ENCODE data around the gene TNP2.

GRCh38 chr16:11290102-11290893, 21.2 kb upstream of the TNP2 start:
- TF ChIP-seq BHLHE40 (IDR thresholded peaks at IDR 0.05; ENCODE audit: borderline replicate concordance) (no peak), NFRKB (IDR thresholded peaks at IDR 0.05) (no peak), ELF4 (IDR thresholded peaks at IDR 0.05) (no peak), FOXK2 (IDR thresholded peaks at IDR 0.05) (no peak), PKNOX1 (IDR thresholded peaks at IDR 0.05) (no peak), TARDBP (IDR thresholded peaks at IDR 0.05) (no peak), SUZ12 (IDR thresholded peaks at IDR 0.05) (no peak), HDGF (IDR thresholded peaks at IDR 0.05; ENCODE audit: borderline replicate concordance) (no peak)

All from HEK293T (cell line).